Kidney epithelial cell (primary cell): ENCODE results near the gene ABCF2. TPM values are rescaled to one million over a fixed set of nuclear protein-coding genes. Genes with fewer than 3 reads are reported as not detected.
A peak's percentile ranks its signal among the peaks of the same experiment; 100 is the strongest.

ENCODE experiments used
- DNase-seq: peaks from one replicate; pipeline ENCODE4 v3.0.0-alpha.2; 2010; ENCODE audit warnings: low read depth
- H3K27me3 ChIP-seq: 2 replicates; pipeline ENCODE4 v1.6.0; 2011; ENCODE audit warnings: low read length; ENCODE audit not compliant: control insufficient read depth, insufficient read depth
- H3K36me3 ChIP-seq: 2 replicates; pipeline ENCODE4 v1.5.1; 2011; ENCODE audit warnings: low read length; ENCODE audit not compliant: control insufficient read depth, insufficient read depth
- H3K4me3 ChIP-seq: 2 replicates; pipeline ENCODE4 v1.5.1; 2011; ENCODE audit warnings: low read depth, mild to moderate bottlenecking, control low read depth, low read length
- CTCF ChIP-seq: IDR thresholded peaks from 2 replicates; pipeline ENCODE4 v1.5.1; 2011; ENCODE audit warnings: mild to moderate bottlenecking, moderate library complexity, low read length, control low read depth, inconsistent platforms; ENCODE audit not compliant: insufficient read depth, poor library complexity, severe bottlenecking
- total RNA-seq: library from RNA; depleted of rRNA; stranded (reverse); fragments of >200 nt; gene quantifications from 2 replicates; pipeline ENCODE4 v1.2.3, GENCODE V29; 2015

ABCF2 gene
- total RNA-seq, 1 donor from 2014 or later = 75.4 TPM

GRCh38 chr7:151225948-151226510, 976 bp downstream of the ABCF2 start:
- TF ChIP-seq CTCF = no peak
- peak overlapping the region; percentile 95 for H3K4me3 ChIP-seq
- no peak for DNase-seq
- no peaks in the 10 kb centered on the region for H3K27me3 ChIP-seq
- peaks cover 4% of the 10 kb centered on the region for H3K36me3 ChIP-seq

GRCh38 chr7:151223728-151224127, 3.3 kb downstream of the ABCF2 start:
- no peak for TF ChIP-seq CTCF
- no peak for DNase-seq
- H3K27me3 ChIP-seq = no peaks in the 10 kb centered on the region
- peaks cover 4% of the 10 kb centered on the region for H3K36me3 ChIP-seq
- H3K4me3 ChIP-seq = no peak overlapping the region

GRCh38 chr7:151218170-151218569, 8.8 kb downstream of the ABCF2 start:
- no peaks in the 10 kb centered on the region for H3K27me3 ChIP-seq
- no peak for DNase-seq
- no peak overlapping the region for H3K4me3 ChIP-seq
- TF ChIP-seq CTCF = no peak
- peaks cover 3% of the 10 kb centered on the region for H3K36me3 ChIP-seq

- H3K4me3 ChIP-seq = no peak overlapping the region
- no peaks in the 10 kb centered on the region for H3K27me3 ChIP-seq
- no peak for DNase-seq
- peaks cover 3% of the 10 kb centered on the region for H3K36me3 ChIP-seq
- no peak for TF ChIP-seq CTCF
Measured at GRCh38 chr7:151215396-151215795, 11.6 kb downstream of the ABCF2 start.

GRCh38 chr7:151213826-151214225, 13.2 kb downstream of the ABCF2 start:
- Histone ChIP-seq H3K4me3 (no peak overlapping the region), H3K36me3 (peaks cover 3% of the 10 kb centered on the region), H3K27me3 (no peaks in the 10 kb centered on the region)
- no peak for DNase-seq
- TF ChIP-seq CTCF = no peak

- Histone ChIP-seq H3K4me3 (no peak overlapping the region), H3K36me3 (no peaks in the 10 kb centered on the region), H3K27me3 (peaks cover 2% of the 10 kb centered on the region)
- DNase-seq = no peak
- no peak for TF ChIP-seq CTCF
Measured at GRCh38 chr7:151212626-151213025, 14.4 kb downstream of the ABCF2 start.
